Measurements from ENCODE around the gene ALX4. TPM values are rescaled to one million over a fixed set of nuclear protein-coding genes. Genes with fewer than 3 reads are reported as not detected.

Gene ALX4
- total RNA-seq, 4 donors from 2014 or later: 0.09 to 0.32 (median 0.13) TPM; not detected in 1

- no peak for ATAC-seq (ENCODE audit: low FRiP score)
- TF ChIP-seq CTCF (IDR thresholded peaks at IDR 0.05): no peak
- no peak for DNase-seq (ENCODE audit: low spot score)
Measured at GRCh38 chr11:44244639-44245310, 65.2 kb downstream of the ALX4 start.

DNA sequence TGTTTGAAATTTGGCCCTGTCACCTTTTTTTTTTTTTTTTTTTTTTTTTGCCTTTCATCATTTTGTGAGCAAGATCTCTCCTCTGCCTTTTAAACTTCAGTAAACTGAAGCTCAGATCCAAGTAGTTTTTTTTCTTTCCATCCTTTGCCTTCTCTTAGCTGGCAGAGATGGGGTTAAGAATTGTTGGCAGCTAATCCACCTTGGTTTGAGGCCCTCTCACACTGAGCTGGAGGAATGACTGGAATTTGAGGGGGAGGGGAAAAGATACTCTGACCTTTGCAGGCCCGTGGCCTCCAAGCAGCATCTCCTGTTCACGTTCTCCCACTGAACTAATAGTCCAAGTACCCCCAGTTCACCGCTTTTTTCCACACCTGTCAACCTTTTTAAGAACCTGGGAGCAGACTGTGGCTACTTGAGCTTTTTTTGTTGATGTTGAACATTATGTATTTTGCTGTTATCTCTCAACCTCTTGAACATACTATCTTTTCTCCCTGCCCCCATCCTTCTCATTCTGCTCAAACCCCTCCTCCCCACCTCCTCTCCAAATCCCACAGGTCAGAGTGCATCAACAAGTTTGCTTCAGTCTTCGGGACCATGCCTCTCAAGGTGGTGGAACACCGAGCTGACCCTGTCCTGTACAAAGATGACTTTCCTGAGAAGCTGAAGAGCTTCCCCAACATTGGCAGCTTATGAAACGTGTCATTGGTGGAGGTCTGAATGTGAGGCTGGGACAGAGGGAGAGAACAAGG lies 66.2 kb downstream of the ALX4 start:
- no peak for DNase-seq (ENCODE audit: low spot score)
- no peak for ATAC-seq (ENCODE audit: low FRiP score)
- no peak for TF ChIP-seq CTCF (IDR thresholded peaks at IDR 0.05)

GRCh38 chr11:44243086-44243485 lies 66.9 kb downstream of the ALX4 start:
- no peak for DNase-seq (ENCODE audit: low spot score)
- no peak for ATAC-seq (ENCODE audit: low FRiP score)
- TF ChIP-seq CTCF (IDR thresholded peaks at IDR 0.05): no peak

- TF ChIP-seq CTCF (IDR thresholded peaks at IDR 0.05): no peak
- DNase-seq (ENCODE audit: low spot score): no peak
- no peak for ATAC-seq (ENCODE audit: low FRiP score)
Measured at GRCh38 chr11:44241851-44242250, 68.1 kb downstream of the ALX4 start.

DNA sequence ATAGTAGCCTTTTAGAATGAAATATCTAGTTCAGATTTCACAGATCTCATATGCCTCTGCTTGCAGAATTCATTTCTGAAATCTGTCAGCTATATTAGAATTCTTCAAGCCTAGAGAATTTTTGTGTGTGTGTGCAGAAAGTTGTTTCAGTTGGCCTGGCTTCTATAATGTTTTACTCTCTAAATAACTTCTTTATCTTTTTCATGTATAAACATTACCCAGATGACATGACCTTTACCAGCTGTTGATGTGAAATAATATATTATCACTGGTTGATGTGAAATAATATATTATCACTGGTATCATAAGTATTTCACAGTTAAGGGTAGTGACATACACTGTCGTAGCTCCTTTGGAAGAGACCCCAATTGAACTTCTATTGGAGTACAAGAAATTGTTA lies 72.8 kb downstream of the ALX4 start:
- no peak for TF ChIP-seq CTCF (IDR thresholded peaks at IDR 0.05)
- DNase-seq (ENCODE audit: low spot score): no peak
- no peak for ATAC-seq (ENCODE audit: low FRiP score)

GRCh38 chr11:44236296-44236695 lies 73.6 kb downstream of the ALX4 start:
- ATAC-seq (ENCODE audit: low FRiP score) (no peak), DNase-seq (ENCODE audit: low spot score) (no peak)

More at GRCh38 chr11:44236296-44236695, 73.6 kb downstream of the ALX4 start:
- no peak for TF ChIP-seq CTCF (IDR thresholded peaks at IDR 0.05)
